Stimulated activated CD8-positive, alpha-beta memory T cell treated with anti-CD3 and anti-CD28 coated beads, Interleukin-12 subunit alpha, Interleukin-12 subunit beta, amount 100 ng/mL, for 24 hours (primary cell): ENCODE results near the gene MTIF3.
A peak's percentile ranks its signal among the peaks of the same experiment; 100 is the strongest.

Experiments
- DNase-seq: peaks from one replicate; pipeline ENCODE4 v3.0.0-alpha.2; 2020; ENCODE audit errors: extremely low read depth

MTIF3 gene

GRCh38 chr13:27449936-27450828, at the start of gene MTIF3:
Gene MTIF3, minus strand, starts transcription at chr13:27450564. Its CDS starts 10,116 bp downstream, at chr13:27440448.
- DNase-seq: peak; percentile 89

- no peak for DNase-seq
These were observed 47.3 kb upstream of the MTIF3 start for GRCh38 chr13:27497563-27498230.

GRCh38 chr13:27496536-27497273, 46.3 kb upstream of the MTIF3 start:
- DNase-seq: no peak

GRCh38 chr13:27496006-27496405, 45.6 kb upstream of the MTIF3 start:
- DNase-seq: no peak

- DNase-seq: no peak
These were observed 45.2 kb upstream of the MTIF3 start for GRCh38 chr13:27495551-27495950.

- DNase-seq: no peak
These were observed 43.6 kb upstream of the MTIF3 start for GRCh38 chr13:27493981-27494380.

GRCh38 chr13:27489456-27489855, 39.1 kb upstream of the MTIF3 start:
- no peak for DNase-seq

GRCh38 chr13:27487776-27488175, 37.4 kb upstream of the MTIF3 start:
- no peak for DNase-seq

GRCh38 chr13:27483421-27483820, 33.1 kb upstream of the MTIF3 start:
- DNase-seq: no peak

- no peak for DNase-seq
These were observed 32.6 kb upstream of the MTIF3 start for GRCh38 chr13:27482983-27483382.

GRCh38 chr13:27481766-27482165, 31.4 kb upstream of the MTIF3 start:
- no peak for DNase-seq

GRCh38 chr13:27476943-27477703, 26.8 kb upstream of the MTIF3 start:
- no peak for DNase-seq

GRCh38 chr13:27474751-27475268, 24.4 kb upstream of the MTIF3 start:
- no peak for DNase-seq

- DNase-seq: no peak
These were observed 22.6 kb upstream of the MTIF3 start for GRCh38 chr13:27472941-27473340.

- no peak for DNase-seq
These were observed 22.1 kb upstream of the MTIF3 start for GRCh38 chr13:27472441-27472840.

GRCh38 chr13:27470075-27470820, 19.9 kb upstream of the MTIF3 start:
- DNase-seq: no peak

- DNase-seq: no peak
These were observed 16.1 kb upstream of the MTIF3 start for GRCh38 chr13:27466513-27466912.

GRCh38 chr13:27465611-27466010, 15.2 kb upstream of the MTIF3 start:
- no peak for DNase-seq

GRCh38 chr13:27463500-27463899, 13.1 kb upstream of the MTIF3 start:
- DNase-seq: no peak

- DNase-seq: no peak
These were observed 11.7 kb upstream of the MTIF3 start for GRCh38 chr13:27461940-27462584.
